Mesendoderm (in vitro differentiated cells): ENCODE measurements around the gene HSPA1A.

ENCODE experiments used
- DNase-seq: peaks from one replicate; pipeline ENCODE4 v3.0.0; 2013
- H2AK5ac ChIP-seq: 2 replicates; pipeline ENCODE4 v1.6.1; 2013; ENCODE audit warnings: low read length, inconsistent platforms
- H2BK120ac ChIP-seq: 2 replicates; pipeline ENCODE4 v1.6.1; 2013; ENCODE audit warnings: low read depth, mild to moderate bottlenecking, low read length, moderate library complexity, mixed read lengths
- H2BK15ac ChIP-seq: replicated peaks from 2 replicates; pipeline ENCODE4 v1.6.1; 2013; ENCODE audit warnings: low read depth, mild to moderate bottlenecking, moderate library complexity
- H2BK5ac ChIP-seq: 2 replicates; pipeline ENCODE4 v1.6.1; 2013; ENCODE audit warnings: low read length, inconsistent platforms
- H3K18ac ChIP-seq: 2 replicates; pipeline ENCODE4 v1.6.1; 2013; ENCODE audit warnings: mild to moderate bottlenecking, low read length, mixed read lengths
- H3K23ac ChIP-seq: one replicate; pipeline ENCODE4 v1.6.1; 2013; ENCODE audit warnings: low read length
- H3K27ac ChIP-seq: 2 replicates; pipeline ENCODE4 v1.5.1; 2013; ENCODE audit warnings: low read depth, mild to moderate bottlenecking, inconsistent platforms, low read length, moderate library complexity
- H3K27me3 ChIP-seq: 2 replicates; pipeline ENCODE4 v1.6.1; 2013; ENCODE audit warnings: low read length, control low read depth, mild to moderate bottlenecking, inconsistent platforms; ENCODE audit not compliant: insufficient read depth, poor library complexity
- H3K36me3 ChIP-seq: 2 replicates; pipeline ENCODE4 v1.6.1; 2013; ENCODE audit warnings: low read length, inconsistent platforms; ENCODE audit not compliant: control insufficient read depth, insufficient read depth
- H3K4ac ChIP-seq: one replicate; pipeline ENCODE4 v1.6.1; 2013; ENCODE audit warnings: low read depth, mild to moderate bottlenecking, low read length, moderate library complexity
- H3K4me1 ChIP-seq: 2 replicates; pipeline ENCODE4 v1.6.1; 2013; ENCODE audit warnings: low read depth, low read length, inconsistent platforms; ENCODE audit not compliant: control insufficient read depth
- H3K4me2 ChIP-seq: 2 replicates; pipeline ENCODE4 v1.6.1; 2013; ENCODE audit warnings: low read length
- H3K4me3 ChIP-seq: 2 replicates; pipeline ENCODE4 v1.5.1; 2013; ENCODE audit warnings: mild to moderate bottlenecking, low read length
- H3K56ac ChIP-seq: one replicate; pipeline ENCODE4 v1.6.1; 2013; ENCODE audit warnings: low read length
- H3K79me1 ChIP-seq: 2 replicates; pipeline ENCODE4 v1.6.1; 2013; ENCODE audit warnings: low read length, inconsistent platforms
- H3K79me2 ChIP-seq: 2 replicates; pipeline ENCODE4 v1.6.1; 2013; ENCODE audit warnings: mild to moderate bottlenecking, low read length; ENCODE audit not compliant: control insufficient read depth, insufficient read depth
- H3K9ac ChIP-seq: 2 replicates; pipeline ENCODE4 v1.6.1; 2013; ENCODE audit warnings: low read length, inconsistent platforms
- H4K5ac ChIP-seq: one replicate; pipeline ENCODE4 v1.6.1; 2013; ENCODE audit warnings: low read length
- H4K8ac ChIP-seq: one replicate; pipeline ENCODE4 v1.6.1; 2013; ENCODE audit warnings: low read depth, mild to moderate bottlenecking, control low read depth, low read length, moderate library complexity
- WGBS: extraction: QIAGEN DNeasy Blood & Tissue Kit; methylation state at CpG from one replicate; pipeline ENCODE4 v1.1.7; 2013; ENCODE audit warnings: low lambda C conversion rate, missing lambda C conversion rate; ENCODE audit not compliant: insufficient coverage; ENCODE audit errors: extremely low coverage; 5-methylcytosine and 5-hydroxymethylcytosine counted together

The HSPA1A gene

DNA sequence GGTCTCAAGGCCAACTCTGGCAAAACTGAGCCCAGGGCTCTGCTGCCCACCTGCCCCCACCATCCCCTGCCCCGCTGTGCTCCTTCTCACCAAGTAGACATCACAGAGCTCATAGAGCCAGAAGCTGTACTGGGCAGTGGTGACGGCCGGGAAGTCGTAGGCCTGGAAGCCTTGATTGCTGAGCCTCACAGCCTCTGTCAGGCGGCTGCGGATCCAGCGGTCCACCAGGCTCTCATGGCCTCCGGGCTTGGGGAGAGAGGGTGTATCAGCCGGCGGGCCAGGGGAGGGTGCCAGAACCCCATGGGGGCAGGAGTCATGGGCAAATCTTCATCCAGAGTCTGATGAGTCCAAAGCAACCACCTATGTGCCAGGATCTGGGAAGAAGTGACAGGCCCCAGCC lies 35.4 kb upstream of the HSPA1A start:
- Histone ChIP-seq H3K4me1 (no peaks in the 10 kb centered on the region), H2BK5ac (no peak overlapping the region), H2BK120ac (no peak overlapping the region), H3K9ac (no peak overlapping the region), H3K79me1 (no peaks in the 10 kb centered on the region), H2BK15ac (no peak overlapping the region), H3K23ac (no peak overlapping the region), H2AK5ac (no peak overlapping the region), H3K18ac (no peak overlapping the region), H3K27ac (no peak overlapping the region), H4K5ac (no peak overlapping the region), H3K36me3 (peaks cover 16% of the 10 kb centered on the region), H3K4me2 (no peak overlapping the region), H3K4ac (no peak overlapping the region), H3K4me3 (no peak overlapping the region), H3K56ac (no peak overlapping the region), H3K27me3 (no peaks in the 10 kb centered on the region), H4K8ac (no peak overlapping the region), H3K79me2 (no peaks in the 10 kb centered on the region)
- DNase-seq: no peak
- no CpG with 5 or more reads among the region's 10 CpGs for WGBS

GRCh38 chr6:31780507-31781243 lies 34.7 kb upstream of the HSPA1A start:
- Histone ChIP-seq H3K4me2 (no peak overlapping the region), H3K79me1 (no peaks in the 10 kb centered on the region), H3K4ac (no peak overlapping the region), H2AK5ac (no peak overlapping the region), H3K36me3 (peaks cover 18% of the 10 kb centered on the region), H3K79me2 (no peaks in the 10 kb centered on the region), H2BK15ac (no peak overlapping the region), H4K8ac (no peak overlapping the region), H3K23ac (no peak overlapping the region), H3K18ac (no peak overlapping the region), H3K4me1 (no peaks in the 10 kb centered on the region), H2BK5ac (no peak overlapping the region), H2BK120ac (no peak overlapping the region), H4K5ac (no peak overlapping the region), H3K4me3 (no peak overlapping the region), H3K27ac (no peak overlapping the region), H3K27me3 (no peaks in the 10 kb centered on the region), H3K9ac (no peak overlapping the region), H3K56ac (no peak overlapping the region)
- no peak for DNase-seq
- no CpG with 5 or more reads among the region's 20 CpGs for WGBS

- Histone ChIP-seq H3K9ac (no peak overlapping the region), H3K18ac (no peak overlapping the region), H3K27ac (no peak overlapping the region), H3K79me2 (no peaks in the 10 kb centered on the region), H3K27me3 (no peaks in the 10 kb centered on the region), H3K56ac (no peak overlapping the region), H2BK5ac (no peak overlapping the region), H3K4ac (no peak overlapping the region), H3K4me3 (no peak overlapping the region), H4K8ac (no peak overlapping the region), H3K79me1 (no peaks in the 10 kb centered on the region), H3K36me3 (peaks cover 18% of the 10 kb centered on the region), H3K23ac (no peak overlapping the region), H2BK15ac (no peak overlapping the region), H4K5ac (no peak overlapping the region), H3K4me2 (no peak overlapping the region), H2BK120ac (no peak overlapping the region), H2AK5ac (no peak overlapping the region), H3K4me1 (no peaks in the 10 kb centered on the region)
- no CpG with 5 or more reads among the region's 23 CpGs for WGBS
- DNase-seq: no peak
Observed at GRCh38 chr6:31781244-31782125, 33.9 kb upstream of the HSPA1A start.

DNA sequence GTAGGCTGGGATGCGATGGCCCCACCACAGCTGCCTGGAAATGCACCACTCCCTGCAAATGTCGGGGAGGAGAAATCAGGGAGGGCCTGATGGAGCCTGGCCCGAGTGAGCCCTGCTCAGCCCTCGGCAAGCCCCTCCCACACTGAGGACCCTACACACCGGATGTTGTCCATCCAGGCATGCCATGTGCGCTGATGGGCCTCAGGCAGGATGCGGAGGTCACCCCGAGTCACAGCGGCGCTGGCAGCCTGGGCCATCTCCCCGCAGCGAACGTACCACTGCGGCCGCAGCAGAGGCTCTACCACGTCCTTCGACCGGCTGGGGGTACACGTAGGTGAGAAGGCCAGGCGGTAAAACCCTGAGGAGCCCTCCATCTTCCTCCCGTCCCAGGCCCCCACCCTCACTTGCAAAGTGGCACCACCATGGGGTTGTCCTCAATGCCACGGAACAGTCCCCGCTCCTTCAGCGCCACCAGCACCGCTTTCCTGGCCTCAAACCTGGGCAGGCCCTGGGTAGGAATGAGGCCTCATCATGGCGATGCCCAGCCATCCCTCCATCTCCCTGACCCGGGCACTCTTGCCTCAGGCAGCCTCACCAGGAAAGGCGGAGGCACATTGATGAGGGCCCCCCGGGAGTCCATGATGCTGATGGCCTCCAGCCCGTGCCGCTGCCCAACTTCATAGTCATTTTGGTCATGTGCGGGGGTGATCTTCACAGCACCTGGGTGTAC lies 33.1 kb upstream of the HSPA1A start:
- Histone ChIP-seq H3K4ac (no peak overlapping the region), H3K4me3 (no peak overlapping the region), H3K27me3 (no peaks in the 10 kb centered on the region), H3K4me2 (no peak overlapping the region), H3K27ac (no peak overlapping the region), H4K5ac (no peak overlapping the region), H3K4me1 (no peaks in the 10 kb centered on the region), H3K9ac (no peak overlapping the region), H3K18ac (no peak overlapping the region), H3K23ac (no peak overlapping the region), H2AK5ac (no peak overlapping the region), H2BK15ac (no peak overlapping the region), H3K79me2 (no peaks in the 10 kb centered on the region), H3K36me3 (peaks cover 18% of the 10 kb centered on the region), H3K79me1 (no peaks in the 10 kb centered on the region), H2BK5ac (no peak overlapping the region), H3K56ac (no peak overlapping the region), H4K8ac (no peak overlapping the region), H2BK120ac (no peak overlapping the region)
- DNase-seq: no peak
- WGBS: no CpG with 5 or more reads among the region's 32 CpGs

GRCh38 chr6:31784098-31784925 lies 31.0 kb upstream of the HSPA1A start:
- Histone ChIP-seq H2BK120ac (no peak overlapping the region), H2AK5ac (no peak overlapping the region), H2BK5ac (no peak overlapping the region), H3K79me1 (peaks cover 1% of the 10 kb centered on the region), H3K27ac (no peak overlapping the region), H3K4ac (no peak overlapping the region), H3K4me3 (no peak overlapping the region), H3K18ac (no peak overlapping the region), H3K36me3 (peaks cover 15% of the 10 kb centered on the region), H3K4me1 (no peaks in the 10 kb centered on the region), H3K23ac (no peak overlapping the region), H3K79me2 (no peaks in the 10 kb centered on the region), H2BK15ac (no peak overlapping the region), H4K8ac (no peak overlapping the region), H3K9ac (no peak overlapping the region), H3K56ac (no peak overlapping the region), H4K5ac (no peak overlapping the region), H3K4me2 (no peak overlapping the region), H3K27me3 (no peaks in the 10 kb centered on the region)
- no CpG with 5 or more reads among the region's 15 CpGs for WGBS
- no peak for DNase-seq
